GM18858 (cell line): ENCODE measurements around the gene CHCHD3.

ENCODE experiments used
- ATAC-seq: cut with Tn5 transposase; IDR thresholded peaks from one replicate; pipeline ENCODE4 v1.9.1; 2021; ENCODE audit not compliant: unreplicated experiment

The CHCHD3 gene

GRCh38 chr7:132830941-132831340 lies 250.9 kb downstream of the CHCHD3 start:
- no peak for ATAC-seq

GRCh38 chr7:132828502-132828901 lies 253.4 kb downstream of the CHCHD3 start:
- ATAC-seq: no peak

DNA sequence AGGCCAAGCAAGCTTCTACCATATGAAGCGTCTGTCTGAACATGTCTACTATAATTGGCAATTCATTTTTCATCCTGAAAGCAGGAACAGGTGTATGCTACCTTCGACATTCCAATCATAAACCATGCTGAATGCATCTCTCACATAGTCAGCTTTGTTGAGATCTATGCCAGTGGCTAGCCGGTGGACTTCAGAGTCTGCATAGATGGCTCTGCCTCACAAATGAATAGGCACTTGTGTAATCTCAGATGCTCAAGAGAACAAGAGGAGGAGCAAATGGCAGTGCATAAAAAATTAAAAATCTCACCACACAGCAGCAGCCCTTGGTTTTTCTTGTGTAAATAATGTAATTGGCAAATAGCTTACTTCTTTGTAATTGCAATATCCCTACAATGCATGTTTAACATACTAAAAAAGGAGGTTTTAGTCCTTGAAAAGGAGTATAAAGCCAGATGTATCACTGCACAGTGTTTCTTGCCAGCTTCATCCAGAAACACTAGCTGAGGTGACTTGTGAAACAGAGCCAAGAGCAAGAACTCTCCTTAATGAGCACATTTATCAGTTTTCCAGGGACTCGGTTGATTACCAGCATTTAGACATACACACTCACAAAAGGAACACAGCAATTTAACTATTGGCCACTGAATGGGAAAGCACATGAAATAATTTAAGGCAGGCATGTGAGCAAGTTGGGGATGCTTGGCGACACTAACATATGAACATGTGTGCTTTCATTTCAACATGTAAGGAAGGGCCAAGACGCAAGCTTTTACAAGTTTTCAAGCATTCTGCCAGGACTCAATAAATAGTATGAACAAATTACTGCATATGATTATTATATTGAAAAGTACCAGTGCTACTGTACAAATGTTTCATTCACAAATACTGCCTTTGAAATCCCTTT lies 255.7 kb downstream of the CHCHD3 start:
- ATAC-seq: no peak

DNA sequence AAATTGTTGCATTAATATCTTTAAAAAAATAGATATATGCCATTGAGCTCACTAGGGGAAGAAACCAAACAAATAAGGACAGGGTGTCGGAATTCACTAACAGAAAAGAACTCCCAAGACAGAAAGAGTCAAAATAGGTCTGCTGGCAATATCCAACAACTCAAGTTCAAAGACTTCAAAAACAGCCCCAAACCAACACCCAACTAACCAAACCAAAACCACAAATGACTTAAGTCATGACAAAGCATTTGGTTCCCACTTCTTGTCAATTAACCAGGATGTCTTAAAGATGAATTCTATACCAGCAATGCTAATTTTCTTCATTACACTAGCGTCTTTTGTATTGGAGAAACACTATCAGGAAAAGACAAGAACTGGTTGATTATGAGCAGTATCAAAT lies 256.7 kb downstream of the CHCHD3 start:
- ATAC-seq: no peak

DNA sequence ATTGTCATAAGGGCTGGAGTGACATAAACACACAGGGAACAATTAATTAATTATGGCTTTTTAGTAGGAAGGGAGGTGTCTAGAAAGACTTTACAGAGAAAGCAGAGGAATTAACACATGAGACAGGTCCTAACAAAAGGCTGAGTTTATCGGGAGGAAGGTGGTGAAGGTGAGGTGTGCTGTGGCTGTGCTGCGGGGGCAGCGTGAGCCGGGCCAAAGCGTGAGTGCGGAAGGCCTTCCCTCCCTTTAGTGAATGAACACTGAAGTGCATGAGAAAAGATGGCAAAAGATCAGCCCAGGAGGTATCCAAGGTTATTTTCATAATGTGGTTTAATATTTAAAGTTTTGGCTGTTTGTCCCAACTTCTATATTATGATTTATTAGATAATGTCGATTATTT lies 262.2 kb downstream of the CHCHD3 start:
- no peak for ATAC-seq

- ATAC-seq: no peak
Measured at GRCh38 chr7:132817949-132818348, 263.9 kb downstream of the CHCHD3 start.

DNA sequence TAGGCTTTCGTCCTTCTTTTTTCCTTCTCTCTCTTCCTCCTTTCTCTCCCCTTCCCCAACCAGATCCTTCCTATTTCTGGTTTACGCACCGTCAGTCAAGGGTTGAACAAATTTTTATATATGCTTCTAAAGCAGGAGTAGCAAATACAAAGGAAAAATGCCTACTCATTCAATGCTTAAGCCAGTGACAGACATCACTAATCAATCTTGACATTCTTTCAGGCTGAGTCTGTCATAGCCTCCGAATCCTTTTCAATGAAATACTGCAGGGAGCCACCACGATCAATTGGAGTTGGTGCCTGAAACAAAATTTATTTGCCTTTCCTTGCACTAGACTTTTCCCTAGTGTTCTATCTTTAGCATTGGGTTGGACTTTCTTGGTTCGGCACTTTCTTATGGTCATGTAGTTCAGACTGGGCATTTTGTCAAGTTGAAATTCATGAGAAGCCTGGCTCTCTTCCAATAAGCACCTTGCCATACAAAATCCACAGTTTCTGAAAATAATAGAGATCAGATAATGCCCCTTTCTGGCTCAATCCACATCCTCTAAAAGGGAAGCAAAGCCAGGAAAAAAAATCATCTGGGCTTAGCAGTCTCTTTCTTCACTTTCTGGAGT lies 266.1 kb downstream of the CHCHD3 start:
- ATAC-seq: no peak

DNA sequence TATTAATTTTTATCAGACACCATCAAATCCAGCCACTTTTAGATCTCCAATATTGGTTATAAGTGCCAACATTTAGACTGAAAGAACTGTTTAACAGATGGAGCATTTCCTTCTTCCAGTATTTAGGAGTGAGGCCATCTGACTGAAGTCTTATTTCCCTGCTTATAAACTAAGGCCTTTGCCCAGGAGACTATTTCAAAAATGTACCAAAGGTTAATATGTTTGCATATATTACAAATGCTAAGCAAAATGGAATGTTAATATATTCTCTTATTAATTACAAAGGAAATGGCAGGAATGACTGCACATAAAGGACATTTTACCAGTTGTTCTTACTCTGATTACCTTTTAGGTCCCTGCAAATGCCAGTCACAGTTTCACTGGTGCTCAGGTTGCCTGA lies 266.8 kb downstream of the CHCHD3 start:
- ATAC-seq: no peak

DNA sequence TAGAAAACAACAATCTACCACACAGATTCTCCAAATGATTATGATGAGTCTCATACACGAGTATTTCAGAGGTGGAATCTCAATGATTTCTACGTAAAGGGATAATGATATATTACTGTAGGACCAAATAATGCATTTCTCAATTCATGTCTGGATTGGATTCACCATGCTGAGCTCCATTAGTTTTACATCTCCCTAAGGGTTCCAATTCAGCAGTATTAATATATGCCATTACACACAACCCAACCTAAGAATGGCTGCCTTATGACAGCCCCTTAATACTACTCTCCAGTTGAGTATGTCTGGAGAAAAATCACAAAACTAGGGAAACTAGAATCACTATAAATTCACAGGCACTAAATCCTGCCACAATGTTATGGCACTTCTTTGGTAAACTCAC lies 271.3 kb downstream of the CHCHD3 start:
- ATAC-seq: no peak

DNA sequence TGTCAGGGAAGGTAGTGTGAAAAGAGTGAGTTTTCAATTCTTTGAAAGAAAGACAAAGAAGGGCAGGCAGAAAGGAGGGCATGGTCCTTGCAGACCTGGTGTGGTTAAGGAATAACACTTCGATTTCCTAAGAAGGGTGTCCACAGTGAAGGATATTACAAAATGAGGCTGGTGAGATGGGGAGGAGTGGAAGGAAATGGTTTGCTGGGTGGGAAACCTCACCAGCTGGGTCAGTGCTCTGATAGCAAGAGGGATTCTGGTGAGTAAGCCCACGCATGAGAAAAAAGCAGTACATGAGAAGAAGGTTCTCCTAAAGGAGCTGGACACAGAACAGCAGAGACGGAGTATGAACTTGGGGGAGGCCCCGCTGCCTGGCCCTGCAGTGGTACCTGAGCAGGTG lies 275.1 kb downstream of the CHCHD3 start:
- no peak for ATAC-seq

- ATAC-seq: no peak
Measured at GRCh38 chr7:132805766-132806165, 276.1 kb downstream of the CHCHD3 start.

- no peak for ATAC-seq
Measured at GRCh38 chr7:132804849-132805485, 276.9 kb downstream of the CHCHD3 start.

GRCh38 chr7:132800522-132800921 lies 281.4 kb downstream of the CHCHD3 start:
- ATAC-seq: no peak

GRCh38 chr7:132799081-132799413 lies 282.8 kb downstream of the CHCHD3 start:
- no peak for ATAC-seq

DNA sequence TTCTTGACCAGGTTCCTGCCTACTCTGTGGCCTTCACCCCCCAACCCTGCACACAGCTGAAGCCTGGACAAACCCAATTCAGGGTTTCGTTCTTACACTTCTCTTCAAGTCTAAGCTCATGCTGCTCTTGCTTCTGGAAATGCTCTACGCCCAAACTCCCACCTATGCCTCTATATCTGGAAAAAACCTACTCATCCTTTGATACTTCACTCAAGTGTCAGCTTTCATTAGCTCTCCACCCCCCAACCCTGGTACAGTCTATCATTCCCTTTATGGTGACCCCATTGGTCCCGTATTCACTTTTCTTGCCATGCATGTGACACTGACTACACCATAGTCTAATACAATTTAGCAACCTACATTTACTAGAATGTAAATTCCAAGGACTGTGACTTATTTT lies 284.7 kb downstream of the CHCHD3 start:
- no peak for ATAC-seq

- no peak for ATAC-seq
Measured at GRCh38 chr7:132793474-132793873, 288.4 kb downstream of the CHCHD3 start.

GRCh38 chr7:132791036-132791435 lies 290.9 kb downstream of the CHCHD3 start:
- ATAC-seq: no peak

DNA sequence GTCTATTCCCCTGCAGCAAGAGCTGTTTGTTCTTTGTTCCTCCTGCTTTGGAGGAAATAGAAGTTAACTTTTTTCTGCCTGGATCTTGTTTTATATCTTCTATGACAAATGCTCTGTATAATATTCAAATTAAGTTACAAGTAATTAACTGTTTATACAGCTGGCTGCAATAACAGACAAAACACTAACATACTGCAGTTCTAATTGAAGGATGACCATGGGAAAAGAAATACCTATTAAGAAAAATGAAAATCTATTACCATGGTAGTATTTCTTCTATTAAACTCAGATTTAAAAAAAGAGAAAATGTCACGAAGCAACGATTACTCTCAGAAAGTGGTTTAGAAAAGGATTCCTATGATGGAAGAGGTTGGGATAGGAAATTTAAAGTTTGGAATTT lies 291.8 kb downstream of the CHCHD3 start:
- no peak for ATAC-seq

- no peak for ATAC-seq
Measured at GRCh38 chr7:132789281-132789680, 292.6 kb downstream of the CHCHD3 start.

DNA sequence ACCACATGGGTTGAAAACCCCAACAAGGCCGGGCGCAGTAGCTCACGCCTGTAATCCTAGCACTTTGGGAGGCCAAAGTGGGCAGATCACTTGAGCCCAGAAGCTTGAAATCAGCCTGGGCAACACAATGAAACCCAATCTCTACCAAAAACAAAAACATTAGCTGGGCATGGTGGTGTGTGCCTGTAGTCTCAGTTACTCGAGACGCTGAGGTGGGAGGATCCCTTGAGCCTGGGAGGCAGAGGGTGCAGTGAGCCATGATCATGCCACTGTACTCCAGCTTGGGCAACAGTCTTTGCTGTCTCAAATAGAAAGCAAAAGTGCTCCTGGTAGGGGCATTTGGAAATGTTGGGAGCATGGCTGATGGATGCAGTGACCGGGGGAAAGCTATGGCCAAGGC lies 296.0 kb downstream of the CHCHD3 start:
- ATAC-seq: no peak

DNA sequence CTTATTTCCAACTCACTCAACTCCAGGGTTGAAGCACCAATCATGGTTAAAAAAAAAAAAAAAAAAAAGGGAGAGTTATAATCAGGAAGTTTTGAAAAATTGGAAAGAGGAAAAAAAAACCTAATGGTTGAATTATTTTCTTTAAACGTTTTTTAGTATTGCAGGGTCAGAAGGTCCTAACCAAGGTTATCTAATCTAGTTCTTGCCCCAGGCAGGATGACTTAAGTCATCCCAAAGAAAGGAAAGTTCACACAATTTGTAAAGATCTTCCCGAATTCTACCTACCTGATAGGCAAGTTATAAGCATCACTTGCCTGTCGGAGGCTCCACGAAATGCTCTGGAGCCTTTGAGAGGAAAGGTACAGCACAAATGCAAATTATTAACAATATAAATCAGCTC lies 297.5 kb downstream of the CHCHD3 start:
- no peak for ATAC-seq

GRCh38 chr7:132783824-132784223 lies 298.1 kb downstream of the CHCHD3 start:
- ATAC-seq: no peak
